Breast epithelium (tissue), 3 donors: Measurements from ENCODE around the gene BEST2.

Source experiments
- POLR2A ChIP-seq: fragments of 450-650 bp; IDR thresholded peaks from one replicate; pipeline ENCODE4 v1.6.1; 2016; ENCODE audit warnings: antibody characterized with exemption, mild to moderate bottlenecking, moderate library complexity
- TF ChIP-seq, protein P1 (sequence below), 3 donors: fragments of 450-650 bp; IDR thresholded peaks; one replicate each; pipeline ENCODE4 v1.5.1; 2016 to 2017; ENCODE audit warnings: antibody characterized with exemption in 3 of 3, mild to moderate bottlenecking in 3 of 3, moderate library complexity in 3 of 3

DNA sequence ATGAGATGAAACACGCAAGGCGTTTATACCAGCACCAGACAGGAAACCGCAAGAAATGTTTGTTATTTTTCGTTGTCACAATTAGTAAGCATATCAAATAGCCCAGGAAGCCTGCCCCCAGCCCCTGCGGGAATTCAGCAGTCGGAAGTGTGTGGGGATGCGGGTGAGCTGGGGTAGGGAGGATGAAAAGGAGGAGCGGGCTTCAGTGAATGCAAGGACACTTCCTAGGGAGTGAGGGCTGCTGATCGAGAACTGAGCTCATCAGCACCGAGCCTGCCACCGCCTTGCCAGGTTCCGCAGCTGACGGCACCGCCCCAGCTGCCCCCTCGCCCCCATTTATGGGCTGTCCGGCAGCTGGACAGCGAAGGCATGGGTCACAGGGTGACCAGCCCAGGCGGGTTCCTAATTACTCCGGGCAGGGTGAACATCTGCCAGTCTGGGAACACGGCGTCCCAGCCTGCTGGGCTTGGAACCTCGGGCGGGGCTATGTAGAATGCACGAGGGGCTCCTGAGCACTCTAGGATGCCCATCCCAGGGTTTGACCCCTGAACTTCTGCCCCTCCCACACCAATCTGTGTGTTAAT lies 1.6 kb upstream of the BEST2 start:
- TF ChIP-seq, protein P1, sequence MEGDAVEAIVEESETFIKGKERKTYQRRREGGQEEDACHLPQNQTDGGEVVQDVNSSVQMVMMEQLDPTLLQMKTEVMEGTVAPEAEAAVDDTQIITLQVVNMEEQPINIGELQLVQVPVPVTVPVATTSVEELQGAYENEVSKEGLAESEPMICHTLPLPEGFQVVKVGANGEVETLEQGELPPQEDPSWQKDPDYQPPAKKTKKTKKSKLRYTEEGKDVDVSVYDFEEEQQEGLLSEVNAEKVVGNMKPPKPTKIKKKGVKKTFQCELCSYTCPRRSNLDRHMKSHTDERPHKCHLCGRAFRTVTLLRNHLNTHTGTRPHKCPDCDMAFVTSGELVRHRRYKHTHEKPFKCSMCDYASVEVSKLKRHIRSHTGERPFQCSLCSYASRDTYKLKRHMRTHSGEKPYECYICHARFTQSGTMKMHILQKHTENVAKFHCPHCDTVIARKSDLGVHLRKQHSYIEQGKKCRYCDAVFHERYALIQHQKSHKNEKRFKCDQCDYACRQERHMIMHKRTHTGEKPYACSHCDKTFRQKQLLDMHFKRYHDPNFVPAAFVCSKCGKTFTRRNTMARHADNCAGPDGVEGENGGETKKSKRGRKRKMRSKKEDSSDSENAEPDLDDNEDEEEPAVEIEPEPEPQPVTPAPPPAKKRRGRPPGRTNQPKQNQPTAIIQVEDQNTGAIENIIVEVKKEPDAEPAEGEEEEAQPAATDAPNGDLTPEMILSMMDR (IDR thresholded peaks at IDR 0.05), result no peak
- no peak for TF ChIP-seq POLR2A
